Measurements from ENCODE around the gene SCRT2.

- TF ChIP-seq CTCF (IDR thresholded peaks at IDR 0.05; ENCODE audit: poor library complexity, severe bottlenecking) (no peak), EP300 (conservative IDR thresholded peaks at IDR 0.05; ENCODE audit: poor library complexity, severe bottlenecking) (no peak), SMC3 (conservative IDR thresholded peaks at IDR 0.05; ENCODE audit: poor library complexity) (no peak), RAD21 (conservative IDR thresholded peaks at IDR 0.05) (no peak), EZH2 (IDR thresholded peaks at IDR 0.05; ENCODE audit: borderline replicate concordance, insufficient read depth, low read length, poor library complexity, severe bottlenecking) (no peak), TAF1 (IDR thresholded peaks at IDR 0.05; ENCODE audit: low read depth) (no peak), POLR2AphosphoS5 (IDR thresholded peaks at IDR 0.05) (no peak), REST (IDR thresholded peaks at IDR 0.05; ENCODE audit: borderline replicate concordance) (no peak), MXI1 (conservative IDR thresholded peaks at IDR 0.05; ENCODE audit: poor library complexity, severe bottlenecking) (no peak)
Observed at GRCh38 chr20:611843-612185, 63.8 kb downstream of the SCRT2 start.
